HepG2 (cell line): ENCODE data around the gene GRM4. TPM values are rescaled to one million over a fixed set of nuclear protein-coding genes. Genes with fewer than 3 reads are reported as not detected.

Experiments used
- CTCF ChIP-seq: sonication (generic); formaldehyde crosslinking; IDR thresholded peaks from 2 replicates; pipeline ENCODE4 v1.5.0; 2020; ENCODE audit warnings: mild to moderate bottlenecking, missing genetic modification reagents, moderate library complexity
- HDAC2 ChIP-seq: sonication (generic); formaldehyde crosslinking; IDR thresholded peaks from 2 replicates; pipeline ENCODE4 v1.4.0; 2020; ENCODE audit warnings: missing genetic modification reagents
- JUND ChIP-seq: sonication (generic); formaldehyde crosslinking; IDR thresholded peaks from 2 replicates; pipeline ENCODE4 v1.8.0; 2022; ENCODE audit warnings: mild to moderate bottlenecking, missing genetic modification reagents
- KMT2B ChIP-seq: IDR thresholded peaks from 2 replicates; pipeline ENCODE4 v1.6.1; 2016; ENCODE audit warnings: missing genetic modification reagents, missing compliant biosample characterization
- NFE2 ChIP-seq: sonication (generic); formaldehyde crosslinking; IDR thresholded peaks from 2 replicates; pipeline ENCODE4 v1.4.0; 2020; ENCODE audit warnings: missing genetic modification reagents
- SOX13 ChIP-seq, 3 experiments: fragments of 450-650 bp in 1 of 3; sonication (generic) in 1 of 3; formaldehyde crosslinking in 1 of 3; IDR thresholded peaks in 2 of 3; conservative IDR thresholded peaks in 1 of 3; 2 replicates each; pipeline versions ENCODE4 v1.5.0 to v1.6.1; 2016 to 2020; ENCODE audit warnings: antibody characterized with exemption in 1 of 3, mild to moderate bottlenecking in 1 of 3, missing compliant biosample characterization in 1 of 3, missing genetic modification reagents in 1 of 3, moderate library complexity in 1 of 3
- SOX5 ChIP-seq: IDR thresholded peaks from 2 replicates; pipeline ENCODE4 v1.6.1; 2016; ENCODE audit warnings: borderline replicate concordance
- TBL1XR1 ChIP-seq: fragments of 150-350 bp; IDR thresholded peaks from 2 replicates; pipeline ENCODE4 v1.6.1; 2014; ENCODE audit warnings: borderline replicate concordance, low read length; ENCODE audit not compliant: partially characterized antibody
- TCF7 ChIP-seq: sonication (generic); IDR thresholded peaks from 2 replicates; pipeline ENCODE4 v1.6.1; 2016; ENCODE audit warnings: antibody characterized with exemption, low read depth
- XRCC5 ChIP-seq: fragments of 200-400 bp; formaldehyde crosslinking; optimal IDR thresholded peaks from 2 replicates; pipeline ENCODE3; 2017; ENCODE audit warnings: mild to moderate bottlenecking, low read length
- ZNF205 ChIP-seq: IDR thresholded peaks from 2 replicates; pipeline ENCODE4 v1.6.1; 2018; ENCODE audit warnings: missing biosample characterization, missing genetic modification reagents
- ZNF263 ChIP-seq: sonication (generic); formaldehyde crosslinking; IDR thresholded peaks from 2 replicates; pipeline ENCODE4 v1.4.0; 2020; ENCODE audit warnings: missing genetic modification reagents
- ZNF501 ChIP-seq: sonication (generic); formaldehyde crosslinking; IDR thresholded peaks from 2 replicates; pipeline ENCODE4 v1.5.1; 2020; ENCODE audit warnings: mild to moderate bottlenecking, moderate library complexity, missing genetic modification reagents
- polyA plus RNA-seq, 8 experiments: library from polyadenylated mRNA; depleted of rRNA in 3 of 8; stranded (reverse) in 7 of 8; unstranded in 1 of 8; fragments of >200 nt; fragmentation: Illumina TruSeq in 4 of 8; extraction: Trizol in 4 of 8; gene quantifications; 2 replicates each; pipeline versions ENCODE4 v1.2.1 to v1.2.3, GENCODE V29; 2011 to 2016; ENCODE audit warnings: low read depth in 4 of 8, missing spikeins in 1 of 8, mixed read lengths in 1 of 8; ENCODE audit not compliant: insufficient read depth in 1 of 8
- total RNA-seq, 5 experiments: library from RNA; depleted of rRNA; stranded (reverse); fragments of >200 nt; fragmentation: Illumina TruSeq; extraction: Trizol; gene quantifications; 2 replicates each; pipeline ENCODE4 v1.2.3, GENCODE V29; 2016; ENCODE audit warnings: low read depth in 1 of 5

Gene GRM4
- total and polyA plus RNA-seq, 2 of the 13 experiments (the other 11 are each of a cell fraction or from before 2014, with no cell fraction given): not detected

GRCh38 chr6:33994472-33995308 is 151.2 kb downstream of the GRM4 start (continued):
- TF ChIP-seq TCF7 (peak; percentile 53; the same call in 1 of the 2 replicates), CTCF (CRISPR knock-in tag) (peak; percentile 53), KMT2B (no peak), TBL1XR1 (no peak), ZNF205 (CRISPR knock-in tag) (no peak), ZNF501 (CRISPR knock-in tag) (0 out of 2 replicates have a peak, but pooled peaks have one; percentile 14), JUND (CRISPR knock-in tag) (no peak), SOX5 (no peak), XRCC5 (peak; percentile 26), HDAC2 (0 out of 2 replicates have a peak, but pooled peaks have one; percentile 31), ZNF263 (CRISPR knock-in tag) (peak; percentile 96), SOX13 (IDR thresholded peaks at IDR 0.05) (no peak), SOX13 (CRISPR knock-in tag; conservative IDR thresholded peaks at IDR 0.05 in 1 of 2, IDR thresholded peaks at IDR 0.05 in 1 of 2) (0 out of 4 replicates have a peak, but pooled peaks of 1 of the 2 experiments have one; percentile 5), NFE2 (no peak)
